Right lobe of liver (tissue), 6 donors: Measurements from ENCODE around the gene DAZAP1. TPM values are rescaled to one million over a fixed set of nuclear protein-coding genes. Genes with fewer than 3 reads are reported as not detected.

Experiments
- ATAC-seq, 4 donors: fragments of 200-7000 bp; cut with Tn5 transposase; one replicate each; pipeline ENCODE4 v1.9.1; 2020; ENCODE audit warnings: mild to moderate bottlenecking in 4 of 4, moderate library complexity in 4 of 4
- DNase-seq, 3 donors: peaks; one replicate each; pipeline ENCODE4 v3.0.0-alpha.2; 2020
- H3K27ac ChIP-seq, 3 donors: fragments of 200-600 bp; one replicate each; pipeline ENCODE4 v1.8.0; 2022
- H3K27me3 ChIP-seq, 2 donors: fragments of 200-600 bp; one replicate each; pipeline ENCODE4 v1.8.0; 2022
- H3K36me3 ChIP-seq, 4 donors: fragments of 200-600 bp; sonication (generic) in 1 of 4; one replicate each; pipeline versions ENCODE4 v1.5.1 to v1.8.0; 2017 to 2022; ENCODE audit warnings: control low read depth in 1 of 4
- H3K4me1 ChIP-seq, 4 donors: fragments of 200-600 bp; sonication (generic) in 1 of 4; one replicate each; pipeline versions ENCODE4 v1.5.1 to v1.8.0; 2017 to 2022; ENCODE audit warnings: control low read depth in 1 of 4
- H3K4me3 ChIP-seq, 3 donors: fragments of 200-600 bp; one replicate each; pipeline ENCODE4 v1.8.0; 2022
- H3K9me3 ChIP-seq, 4 donors: fragments of 200-600 bp; sonication (generic) in 1 of 4; one replicate each; pipeline versions ENCODE4 v1.5.1 to v1.8.0; 2017 to 2022; ENCODE audit warnings: control low read depth in 1 of 4
- CTCF ChIP-seq, 4 donors: fragments of 200-600 bp in 3 of 4; fragments of 450-650 bp in 1 of 4; IDR thresholded peaks; one replicate each; pipeline versions ENCODE4 v1.5.1 to v1.8.0; 2016 to 2022; ENCODE audit warnings: antibody characterized with exemption in 4 of 4, mild to moderate bottlenecking in 2 of 4
- POLR2A ChIP-seq: fragments of 450-650 bp; IDR thresholded peaks from one replicate; pipeline ENCODE4 v1.6.1; 2017; ENCODE audit warnings: antibody characterized with exemption, mild to moderate bottlenecking
- WGBS: methylation state at CpG from one replicate; pipeline ENCODE4 v1.1.6; 2018; ENCODE audit warnings: low coverage, low lambda C conversion rate; ENCODE audit not compliant: insufficient coverage; ENCODE audit errors: missing lambda C conversion rate; 5-methylcytosine and 5-hydroxymethylcytosine counted together
- intact Hi-C, 2 donors: fragments of 100-400 bp; cut with DNase I; formaldehyde crosslinking; loops; one replicate each; pipeline versions ENCODE4 v1.11.2 to v1.14.1; 2022
- total RNA-seq, 6 experiments: library from RNA; depleted of rRNA in 2 of 6; stranded (reverse); fragments of >200 nt in 2 of 6; fragmentation: NEBNext Ultra II Directional in 3 of 6; extraction: Animal tissue kit (Norgen Biotek cat#: 25700) in 3 of 6; gene quantifications; one replicate each; pipeline versions ENCODE4 v1.1.0 to v1.2.4, GENCODE V29; 2016 to 2023
- donor health status: DM: no; HTN: yes; CAD: no.
- donor health status: DM: no; HTN: no; CAD: no.
- donor health status: DM: no; HTN: no; CAD: no.
- donor health status: DM: no; HTN: yes; CAD: no.
- donor health status: DM: no; HTN: yes; CAD: no.

Gene DAZAP1
- total RNA-seq, 6 experiments from 2014 or later, result 22.3 to 50.9 (median 42.2) TPM

GRCh38 chr19:1433119-1434039, 26.0 kb downstream of the DAZAP1 start:
- no peak overlapping the region for H3K27ac ChIP-seq
- no peaks in the 10 kb centered on the region for H3K4me1 ChIP-seq
- DNase-seq (no peak), ATAC-seq (no peak)
- intact Hi-C loops, result no loop called here
- H3K36me3 ChIP-seq, result peaks cover 0 to 46% (median 10%) of the 10 kb centered on the region in 4 donors
- no peaks in the 10 kb centered on the region for H3K27me3 ChIP-seq
- TF ChIP-seq POLR2A (no peak), CTCF (IDR thresholded peaks at IDR 0.05) (no peak)
- no peaks in the 10 kb centered on the region for H3K9me3 ChIP-seq
- no peak overlapping the region for H3K4me3 ChIP-seq
- WGBS, result no CpG with 5 or more reads among the region's 47 CpGs

GRCh38 chr19:1434040-1434366, 26.6 kb downstream of the DAZAP1 start:
- Histone ChIP-seq H3K27me3 (no peaks in the 10 kb centered on the region), H3K27ac (no peak overlapping the region), H3K36me3 (peaks cover 0 to 41% (median 9%) of the 10 kb centered on the region in 4 donors), H3K9me3 (no peaks in the 10 kb centered on the region), H3K4me1 (no peaks in the 10 kb centered on the region), H3K4me3 (no peak overlapping the region)
- DNase-seq (no peak), ATAC-seq (no peak)
- no CpG with 5 or more reads among the region's 17 CpGs for WGBS
- intact Hi-C loops, result no loop called here
- TF ChIP-seq CTCF (IDR thresholded peaks at IDR 0.05), result no peak
- no peak for TF ChIP-seq POLR2A

GRCh38 chr19:1434577-1435060, 27.2 kb downstream of the DAZAP1 start:
- H3K4me1 ChIP-seq, result peaks cover 0 to 5% (median 1%) of the 10 kb centered on the region in 4 donors
- peaks cover 0 to 37% (median 9%) of the 10 kb centered on the region in 4 donors for H3K36me3 ChIP-seq
- H3K27ac ChIP-seq, result no peak overlapping the region
- no peak overlapping the region for H3K4me3 ChIP-seq
- 87% methylated on average over 23 of the region's 39 CpGs for WGBS
- H3K9me3 ChIP-seq, result no peaks in the 10 kb centered on the region
- ATAC-seq (no peak), DNase-seq (no peak)
- intact Hi-C loops, result no loop called here
- H3K27me3 ChIP-seq, result no peaks in the 10 kb centered on the region
- TF ChIP-seq POLR2A, result no peak
- TF ChIP-seq CTCF (IDR thresholded peaks at IDR 0.05), result no peak

GRCh38 chr19:1435378-1435989, 28.1 kb downstream of the DAZAP1 start:
- intact Hi-C loops, result no loop called here
- peaks cover 0 to 10% (median 3%) of the 10 kb centered on the region in 4 donors for H3K4me1 ChIP-seq
- ATAC-seq (no peak), DNase-seq (no peak)
- no peaks in the 10 kb centered on the region for H3K9me3 ChIP-seq
- H3K4me3 ChIP-seq, result no peak overlapping the region
- 87% methylated on average over 11 of the region's 21 CpGs for WGBS
- TF ChIP-seq CTCF (IDR thresholded peaks at IDR 0.05), result no peak
- TF ChIP-seq POLR2A, result no peak
- no peak overlapping the region for H3K27ac ChIP-seq
- H3K27me3 ChIP-seq, result no peaks in the 10 kb centered on the region
- peaks cover 0 to 39% (median 13%) of the 10 kb centered on the region in 4 donors for H3K36me3 ChIP-seq
